Measurements from ENCODE around the gene VTA1. TPM values are rescaled to one million over a fixed set of nuclear protein-coding genes. Genes with fewer than 3 reads are reported as not detected.

VTA1 gene
- total RNA-seq, 4 donors from 2014 or later: 42.2 to 55.0 (median 50.2) TPM

- Histone ChIP-seq H3K36me3 (peaks cover 3 to 19% (median 7%) of the 10 kb centered on the region in 3 donors), H3K4me3 (no peak overlapping the region), H3K4me1 (peaks cover 0 to 15% (median 0%) of the 10 kb centered on the region in 3 donors), H3K27ac (no peak overlapping the region), H3K27me3 (no peaks in the 10 kb centered on the region), H3K9me3 (no peaks in the 10 kb centered on the region)
- intact Hi-C loops (cut with DNase I): no loop called here
- TF ChIP-seq POLR2A (IDR thresholded peaks at IDR 0.05) (no peak), CTCF (IDR thresholded peaks at IDR 0.05) (no peak)
- 93 to 100% methylated on average over 1 of the region's 1 CpG for WGBS, 2 donors
- no peak for DNase-seq
Observed at GRCh38 chr6:142192343-142192742, 45.3 kb downstream of the VTA1 start.

GRCh38 chr6:142193621-142194020 lies 46.6 kb downstream of the VTA1 start:
- TF ChIP-seq POLR2A (IDR thresholded peaks at IDR 0.05) (no peak), CTCF (IDR thresholded peaks at IDR 0.05) (no peak)

GRCh38 chr6:142195862-142196541 lies 48.9 kb downstream of the VTA1 start:
- WGBS, 2 donors: 50 to 72% methylated on average over 4 of the region's 4 CpGs

More at GRCh38 chr6:142193621-142194020, 46.6 kb downstream of the VTA1 start:
- Histone ChIP-seq H3K36me3 (peaks cover 5 to 24% (median 7%) of the 10 kb centered on the region in 3 donors), H3K4me3 (no peak overlapping the region), H3K4me1 (peaks cover 0 to 14% (median 0%) of the 10 kb centered on the region in 3 donors), H3K9me3 (no peaks in the 10 kb centered on the region), H3K27me3 (no peaks in the 10 kb centered on the region), H3K27ac (no peak overlapping the region)
- no peak for DNase-seq
- intact Hi-C loops (cut with DNase I): no loop called here

GRCh38 chr6:142200846-142201628 lies 54.0 kb downstream of the VTA1 start:
- Histone ChIP-seq H3K27me3 (no peaks in the 10 kb centered on the region), H3K4me3 (no peak overlapping the region), H3K4me1 (peaks cover 0 to 8% (median 0%) of the 10 kb centered on the region in 3 donors), H3K27ac (no peak overlapping the region), H3K9me3 (no peaks in the 10 kb centered on the region), H3K36me3 (peaks cover 0 to 78% (median 4%) of the 10 kb centered on the region in 3 donors)
- no peak for TF ChIP-seq POLR2A (IDR thresholded peaks at IDR 0.05)
- TF ChIP-seq CTCF (IDR thresholded peaks at IDR 0.05): no peak
- DNase-seq: no peak
- WGBS, 2 donors: 61 to 79% methylated on average over 3 of the region's 3 CpGs
- intact Hi-C loops (cut with DNase I): loop anchor here (10.0 kb wide), 1 partner anchor 46 kb away; no protein-coding TSS in a partner anchor

More at GRCh38 chr6:142195862-142196541, 48.9 kb downstream of the VTA1 start:
- no peak overlapping the region for H3K4me3 ChIP-seq
- no peaks in the 10 kb centered on the region for H3K9me3 ChIP-seq
- intact Hi-C loops (cut with DNase I): no loop called here
- DNase-seq: no peak
- H3K27me3 ChIP-seq: no peaks in the 10 kb centered on the region
- peaks cover 0 to 29% (median 5%) of the 10 kb centered on the region in 3 donors for H3K36me3 ChIP-seq
- H3K27ac ChIP-seq: no peak overlapping the region
- peaks cover 0 to 14% (median 0%) of the 10 kb centered on the region in 3 donors for H3K4me1 ChIP-seq
- TF ChIP-seq POLR2A (IDR thresholded peaks at IDR 0.05) (no peak), CTCF (IDR thresholded peaks at IDR 0.05) (no peak)

Data from esophagus squamous epithelium (tissue), 5 donors.